ENCODE data around the gene PGAM2.
"Not testable (repeated sequence)": the region's sequence is repeated elsewhere in the genome, so short reads cannot be mapped to it uniquely, and the experiment has no call there.

The PGAM2 gene

DNA sequence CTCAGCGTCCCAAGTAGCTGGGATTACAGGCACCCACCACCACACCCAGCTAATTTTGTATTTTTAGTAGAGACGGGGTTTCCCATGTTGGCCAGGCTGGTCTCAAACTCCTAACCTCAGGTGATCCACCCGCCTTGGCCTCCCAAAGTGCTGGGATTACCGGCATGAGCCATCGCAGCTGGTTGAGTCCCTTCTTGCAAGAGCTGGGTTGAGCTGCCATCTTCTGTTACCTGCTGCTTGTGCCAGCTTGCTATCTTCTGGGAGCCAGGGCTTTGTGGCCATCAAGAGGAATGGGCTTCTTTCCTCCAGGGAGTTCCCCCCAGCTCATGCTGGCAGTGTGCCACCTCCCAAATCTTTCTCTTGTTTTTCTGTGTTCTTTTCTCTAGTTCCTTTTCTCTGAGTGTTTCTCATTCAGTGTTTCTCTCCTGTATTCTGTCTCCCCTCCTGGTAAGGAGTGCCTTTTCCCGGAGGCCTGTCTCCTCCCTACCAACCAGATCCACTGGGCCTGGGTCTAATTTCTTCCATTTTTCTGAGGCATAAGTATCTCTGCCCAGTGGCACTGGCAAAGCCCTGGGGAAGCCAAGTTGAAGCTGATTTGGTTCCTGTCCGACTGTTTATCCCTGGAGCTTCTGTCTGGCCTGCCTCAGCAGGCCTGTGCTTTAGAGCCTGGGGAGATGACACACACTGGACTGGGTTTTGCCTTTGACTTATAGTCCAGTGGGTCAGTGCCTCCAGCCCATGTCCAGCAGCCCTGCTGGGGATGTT is 17.2 kb downstream of the PGAM2 start:
- H3K36me3 ChIP-seq (ENCODE audit: insufficient read depth, low read depth, low read length) = peaks cover 41% of the 10 kb centered on the region
- no peak overlapping the region for H3K9ac ChIP-seq (ENCODE audit: low read depth, low read length)
- no peak overlapping the region for H3K4me3 ChIP-seq (ENCODE audit: low read length)
- no peaks in the 10 kb centered on the region for H3K4me1 ChIP-seq (ENCODE audit: insufficient read depth, low read length)
- no peaks in the 10 kb centered on the region for H3K9me3 ChIP-seq (ENCODE audit: insufficient read depth, low read depth, low read length)
- H3K27me3 ChIP-seq (ENCODE audit: insufficient read depth, low read length) = no peaks in the 10 kb centered on the region
- no peak overlapping the region for H3K27ac ChIP-seq (ENCODE audit: low read length)

DNA sequence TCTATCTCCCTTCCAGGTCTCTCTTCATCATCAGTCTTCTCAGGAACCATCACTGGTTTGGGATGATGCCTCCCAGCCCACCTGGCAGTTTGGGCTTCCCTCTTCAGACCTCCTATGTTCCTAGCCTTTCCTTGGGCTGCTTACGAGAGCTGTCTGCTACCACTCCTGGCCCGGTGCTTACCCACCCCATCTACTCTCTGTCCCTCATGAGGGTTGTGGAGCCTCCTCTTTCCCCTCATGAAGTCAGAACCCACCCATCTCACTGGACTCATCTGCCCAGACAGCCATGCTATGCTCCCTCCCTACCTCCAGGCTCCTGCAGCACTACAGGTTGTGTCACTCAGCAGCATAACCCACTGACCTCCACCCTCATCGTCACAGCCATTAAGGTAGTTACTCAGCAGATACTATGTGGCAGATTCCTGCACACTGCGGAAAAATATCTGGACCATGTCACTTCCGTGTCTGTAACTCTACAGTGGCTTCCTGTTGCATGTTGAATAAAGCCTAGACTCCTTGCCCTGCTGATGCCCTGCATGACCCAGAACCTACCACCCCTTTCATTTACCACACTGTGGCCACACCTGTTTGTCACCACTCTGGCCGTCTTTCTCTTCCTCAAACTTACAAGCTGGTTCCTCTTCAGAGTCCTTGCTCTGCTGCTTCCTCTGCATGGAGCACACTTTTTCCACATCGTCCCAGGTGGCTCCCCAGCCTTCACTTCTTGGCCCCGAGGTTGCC is 18.9 kb downstream of the PGAM2 start:
- Histone ChIP-seq H3K4me1 (ENCODE audit: insufficient read depth, low read length) (no peaks in the 10 kb centered on the region), H3K27me3 (ENCODE audit: insufficient read depth, low read length) (peaks cover 3% of the 10 kb centered on the region), H3K9ac (ENCODE audit: low read depth, low read length) (no peak overlapping the region), H3K27ac (ENCODE audit: low read length) (no peak overlapping the region), H3K36me3 (ENCODE audit: insufficient read depth, low read depth, low read length) (peaks cover 27% of the 10 kb centered on the region), H3K4me3 (ENCODE audit: low read length) (no peak overlapping the region), H3K9me3 (ENCODE audit: insufficient read depth, low read depth, low read length) (no peaks in the 10 kb centered on the region)

DNA sequence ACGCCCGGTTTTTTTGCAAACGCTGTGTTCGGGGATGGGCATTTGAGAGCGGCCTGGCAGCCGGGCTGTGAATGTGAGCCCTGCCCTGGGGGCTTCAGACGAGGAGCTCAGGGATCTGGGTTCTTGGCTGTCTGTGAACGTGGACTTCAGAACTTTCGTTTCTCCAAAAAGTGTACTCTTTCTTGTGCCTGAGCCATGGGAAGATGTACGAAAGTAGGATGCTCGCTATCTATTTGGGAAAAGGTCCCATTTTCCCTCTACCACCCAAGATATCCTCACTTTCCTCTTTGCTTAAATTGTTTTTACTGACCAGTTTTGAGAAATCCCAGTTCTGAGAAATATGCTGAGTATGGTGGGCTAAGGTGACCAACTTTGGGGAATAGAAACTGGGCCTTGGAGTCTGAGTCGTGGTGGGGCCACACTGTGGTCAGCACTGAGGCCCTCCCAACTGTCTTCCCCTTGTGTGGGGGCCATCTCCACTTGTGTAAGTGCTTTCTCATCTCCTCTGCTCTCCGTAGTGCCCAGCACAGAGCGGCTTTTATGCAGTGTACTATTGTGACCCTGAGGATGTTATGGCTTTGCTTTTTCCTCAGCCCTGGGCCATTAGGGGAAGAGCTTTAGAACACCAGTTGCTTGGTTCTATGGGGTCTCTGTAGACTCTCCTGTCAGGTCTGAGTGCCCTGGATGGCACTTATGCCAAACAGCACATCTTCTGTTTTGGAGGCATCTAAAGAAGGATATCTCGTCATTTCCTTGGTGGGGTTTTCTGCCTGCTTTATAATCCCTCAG is 19.9 kb downstream of the PGAM2 start:
- Histone ChIP-seq H3K4me1 (ENCODE audit: insufficient read depth, low read length) (no peaks in the 10 kb centered on the region), H3K27ac (ENCODE audit: low read length) (no peak overlapping the region)

DNA sequence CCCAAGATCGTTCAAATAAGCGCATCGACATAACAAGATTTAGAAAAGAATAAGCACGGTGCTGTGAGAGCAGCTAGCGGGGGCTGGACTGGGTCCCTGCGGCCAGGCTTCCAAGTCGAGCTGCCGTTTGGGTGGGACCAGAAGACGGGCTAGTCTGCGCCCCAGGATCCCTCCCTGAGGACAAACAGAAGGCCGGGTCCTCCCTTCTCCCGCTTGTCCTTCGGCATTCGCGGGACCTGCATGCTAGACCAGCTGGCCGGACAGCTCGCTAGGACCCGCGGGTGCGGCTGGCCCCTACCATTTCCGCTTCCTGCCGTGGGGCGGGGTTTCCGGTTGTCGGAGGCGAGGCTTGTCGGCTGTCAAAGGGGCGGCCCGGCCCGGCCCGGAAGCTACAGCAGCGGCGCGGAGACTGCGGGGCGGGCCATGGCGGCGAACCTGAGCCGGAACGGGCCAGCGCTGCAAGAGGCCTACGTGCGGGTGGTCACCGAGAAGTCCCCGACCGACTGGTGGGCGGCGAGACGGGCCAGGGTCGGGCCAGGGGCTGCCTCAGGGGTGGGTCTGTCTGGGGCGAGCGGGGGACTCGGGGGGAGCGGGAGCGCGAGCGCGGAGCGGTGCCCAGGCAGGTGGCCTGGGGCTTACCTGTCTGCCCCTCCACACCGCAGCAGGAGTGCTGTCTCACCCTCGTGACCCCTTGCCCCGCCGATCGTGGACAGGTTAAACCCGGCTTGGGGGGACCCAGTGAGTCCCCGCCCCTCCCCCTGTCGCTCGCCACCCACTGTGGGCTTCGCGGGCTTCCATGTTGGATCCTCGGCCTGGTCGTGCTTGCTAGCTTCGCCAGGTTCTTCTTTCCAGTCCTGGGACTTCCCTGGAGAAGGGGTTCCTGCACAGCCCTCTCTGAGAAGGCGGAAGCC is 20.8 kb downstream of the PGAM2 start, which contains the start of gene DBNL:
Gene DBNL (plus strand): TSS at position 388 of the 911 bp plus-strand sequence. CDS start 36 bp downstream, at position 424.
- no peaks in the 10 kb centered on the region for H3K9me3 ChIP-seq (ENCODE audit: insufficient read depth, low read depth, low read length)
- peak within 1 kb of the TSS; percentile 73 for H3K4me3 ChIP-seq (ENCODE audit: low read length)
- H3K9ac ChIP-seq (ENCODE audit: low read depth, low read length) = peak within 1 kb of the TSS; percentile 74; the same call in 1 of the 2 replicates
- peaks cover 7% of the 10 kb centered on the region; the same call in 1 of the 2 replicates for H3K36me3 ChIP-seq (ENCODE audit: insufficient read depth, low read depth, low read length)
- no peak within 1 kb of the TSS for H3K27ac ChIP-seq (ENCODE audit: low read length)
- peaks cover 10% of the 10 kb centered on the region for H3K27me3 ChIP-seq (ENCODE audit: insufficient read depth, low read length)
- H3K4me1 ChIP-seq (ENCODE audit: insufficient read depth, low read length) = no peaks in the 10 kb centered on the region

More for the DNA sequence above, 19.9 kb downstream of the PGAM2 start:
- Histone ChIP-seq H3K27me3 (ENCODE audit: insufficient read depth, low read length) (peaks cover 10% of the 10 kb centered on the region), H3K9me3 (ENCODE audit: insufficient read depth, low read depth, low read length) (no peaks in the 10 kb centered on the region), H3K4me3 (ENCODE audit: low read length) (peak overlapping the region; percentile 73), H3K36me3 (ENCODE audit: insufficient read depth, low read depth, low read length) (peaks cover 16% of the 10 kb centered on the region), H3K9ac (ENCODE audit: low read depth, low read length) (peak overlapping the region; percentile 74; the same call in 1 of the 2 replicates)

DNA sequence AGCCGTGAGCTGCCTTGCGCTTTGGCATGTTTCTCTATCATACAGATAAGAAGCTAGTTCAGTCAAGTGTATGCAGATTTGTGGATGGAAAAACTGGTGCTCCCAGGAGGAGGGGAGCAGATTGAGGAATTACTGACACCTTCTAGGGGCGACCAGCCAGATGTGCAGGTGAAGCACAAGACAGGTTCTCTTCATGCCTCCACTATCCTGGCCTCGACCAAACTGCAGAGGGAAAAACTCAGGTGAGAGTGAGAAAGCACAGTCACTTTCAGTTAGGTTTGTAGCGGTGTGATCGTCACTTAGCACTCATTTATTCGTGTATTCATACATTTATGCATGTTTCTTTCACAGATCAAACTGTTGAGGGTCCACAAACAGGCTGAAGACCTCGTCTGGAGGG is 21.5 kb downstream of the PGAM2 start:
- H3K4me1 ChIP-seq (ENCODE audit: insufficient read depth, low read length) = no peaks in the 10 kb centered on the region
- no peaks in the 10 kb centered on the region for H3K9me3 ChIP-seq (ENCODE audit: insufficient read depth, low read depth, low read length)
- peak overlapping the region; percentile 74; the same call in 1 of the 2 replicates for H3K9ac ChIP-seq (ENCODE audit: low read depth, low read length)
- peaks cover 10% of the 10 kb centered on the region for H3K27me3 ChIP-seq (ENCODE audit: insufficient read depth, low read length)
- H3K36me3 ChIP-seq (ENCODE audit: insufficient read depth, low read depth, low read length) = peaks cover 5% of the 10 kb centered on the region; the same call in 1 of the 2 replicates
- peak overlapping the region; percentile 73 for H3K4me3 ChIP-seq (ENCODE audit: low read length)
- H3K27ac ChIP-seq (ENCODE audit: low read length) = no peak overlapping the region

DNA sequence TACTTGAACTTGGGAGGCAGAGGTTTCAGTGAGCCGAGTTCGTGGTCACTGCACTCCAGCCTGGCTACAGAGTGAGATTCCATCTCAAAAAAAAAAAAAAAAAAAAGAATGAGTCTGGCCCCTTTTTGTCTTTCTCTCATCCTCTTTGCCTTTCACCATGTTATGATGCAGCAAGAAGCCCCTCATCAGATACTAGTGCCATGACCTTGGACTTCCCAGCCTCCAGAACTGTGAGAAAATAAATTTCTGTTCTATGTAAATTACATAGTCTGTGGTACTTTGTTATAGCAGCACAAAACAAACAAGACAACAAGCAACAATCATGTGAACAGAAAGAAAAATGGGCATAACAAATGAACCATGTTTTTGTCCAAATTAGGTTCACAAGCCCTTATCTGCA is 23.1 kb downstream of the PGAM2 start:
- H3K4me3 ChIP-seq (ENCODE audit: low read length) = no peak overlapping the region
- H3K36me3 ChIP-seq (ENCODE audit: insufficient read depth, low read depth, low read length) = peaks cover 5% of the 10 kb centered on the region; the same call in 1 of the 2 replicates
- no peaks in the 10 kb centered on the region for H3K4me1 ChIP-seq (ENCODE audit: insufficient read depth, low read length)
- H3K27me3 ChIP-seq (ENCODE audit: insufficient read depth, low read length) = peaks cover 10% of the 10 kb centered on the region
- H3K9me3 ChIP-seq (ENCODE audit: insufficient read depth, low read depth, low read length) = no peaks in the 10 kb centered on the region
- no peak overlapping the region for H3K9ac ChIP-seq (ENCODE audit: low read depth, low read length)
- H3K27ac ChIP-seq (ENCODE audit: low read length) = no peak overlapping the region

DNA sequence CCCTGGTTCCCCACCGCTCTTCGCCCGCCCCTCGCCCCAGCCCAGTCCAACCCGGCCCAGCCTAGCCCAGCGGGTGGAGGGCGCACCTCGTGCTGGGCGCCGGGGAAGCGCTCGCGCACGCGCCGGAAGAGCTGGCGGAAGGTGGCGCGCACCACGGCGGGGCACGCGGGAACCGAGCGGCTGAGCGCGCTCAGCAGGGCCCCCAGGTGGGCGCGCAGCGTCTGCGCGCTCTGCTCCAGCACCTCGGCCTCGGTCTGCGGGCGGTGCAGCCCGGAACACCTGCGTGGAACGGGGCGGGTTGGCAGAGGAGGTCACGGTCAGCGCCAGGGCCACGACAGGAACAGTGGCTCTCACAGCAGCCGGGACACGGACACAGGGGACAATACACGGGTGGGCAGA is 24.9 kb downstream of the PGAM2 start:
- peak overlapping the region; percentile 40; the same call in 1 of the 2 replicates for H3K4me3 ChIP-seq (ENCODE audit: low read length)
- H3K9me3 ChIP-seq (ENCODE audit: insufficient read depth, low read depth, low read length); H3K4me1 ChIP-seq (ENCODE audit: insufficient read depth, low read length); H3K27ac ChIP-seq (ENCODE audit: low read length); H3K36me3 ChIP-seq (ENCODE audit: insufficient read depth, low read depth, low read length); H3K9ac ChIP-seq (ENCODE audit: low read depth, low read length): not testable (repeated sequence)
- H3K27me3 ChIP-seq (ENCODE audit: insufficient read depth, low read length) = peaks cover 10% of the 10 kb centered on the region

DNA sequence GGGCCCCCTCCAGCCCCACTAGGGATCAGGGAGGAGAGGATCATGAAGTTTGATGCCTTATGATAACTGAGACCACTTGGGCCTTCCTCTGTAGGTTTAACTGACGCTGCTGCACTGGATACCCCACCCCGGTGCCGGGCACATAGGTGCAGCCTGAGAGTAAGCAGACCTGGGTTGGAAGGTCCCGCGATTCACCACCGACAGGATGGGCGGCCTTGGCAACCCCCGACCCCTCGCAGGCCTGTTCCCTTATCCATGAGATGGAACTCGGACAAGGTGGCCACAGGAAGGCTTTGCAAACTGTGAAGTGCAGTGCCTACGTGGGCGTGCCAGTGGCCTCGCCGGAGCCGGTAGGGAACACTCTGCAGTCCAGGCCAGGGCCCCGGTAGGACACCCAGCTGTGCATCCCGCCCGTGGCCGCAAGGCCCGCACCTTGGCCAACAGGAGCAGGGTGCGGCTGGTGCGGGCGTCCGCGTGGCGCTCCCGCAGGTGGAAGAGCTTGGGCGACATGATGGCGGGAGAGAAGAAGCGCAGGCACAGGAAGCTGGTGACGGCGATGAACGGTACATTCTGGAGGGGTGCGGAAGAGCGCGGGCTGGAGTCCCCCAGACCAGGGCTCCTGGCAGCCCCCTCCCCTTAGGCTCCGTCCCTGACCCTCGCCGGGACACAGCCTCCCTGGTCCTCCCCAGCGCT is 25.4 kb downstream of the PGAM2 start:
- H3K27me3 ChIP-seq (ENCODE audit: insufficient read depth, low read length) = peaks cover 10% of the 10 kb centered on the region
- not testable (repeated sequence) for H3K4me1 ChIP-seq (ENCODE audit: insufficient read depth, low read length); H3K9me3 ChIP-seq (ENCODE audit: insufficient read depth, low read depth, low read length); H3K27ac ChIP-seq (ENCODE audit: low read length); H3K36me3 ChIP-seq (ENCODE audit: insufficient read depth, low read depth, low read length); H3K9ac ChIP-seq (ENCODE audit: low read depth, low read length); H3K4me3 ChIP-seq (ENCODE audit: low read length)

DNA sequence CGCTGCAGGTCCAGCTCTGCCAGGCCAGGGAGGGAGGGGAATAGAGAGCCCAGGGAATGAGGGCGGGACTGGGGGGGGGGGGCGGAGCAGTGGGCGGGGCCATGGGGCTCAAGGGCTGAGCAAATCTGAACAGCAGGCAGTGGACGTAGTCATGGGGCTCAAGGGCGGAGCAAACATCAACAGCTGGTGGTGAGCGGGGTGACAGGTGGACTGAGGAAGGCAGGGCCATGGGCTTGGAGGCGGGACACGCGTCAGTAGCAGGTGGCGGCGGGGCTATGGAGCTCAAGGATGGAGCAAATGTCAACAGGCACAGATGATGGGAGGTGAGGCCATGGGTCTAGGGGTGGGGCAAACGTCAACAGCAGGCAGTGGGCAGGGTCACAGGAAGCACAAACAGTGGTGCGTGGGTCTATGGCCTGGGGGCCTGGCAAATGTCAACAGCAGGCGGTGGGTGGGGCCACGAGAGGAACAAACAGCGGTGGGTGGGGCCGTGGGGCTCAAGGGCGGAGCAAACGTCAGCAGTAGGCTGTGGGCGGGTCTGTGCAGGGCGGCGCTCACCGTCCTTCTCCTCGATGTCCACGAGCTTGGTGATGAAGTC is 26.3 kb downstream of the PGAM2 start:
- H3K27me3 ChIP-seq (ENCODE audit: insufficient read depth, low read length) = peaks cover 10% of the 10 kb centered on the region
- not testable (repeated sequence) for H3K27ac ChIP-seq (ENCODE audit: low read length); H3K4me1 ChIP-seq (ENCODE audit: insufficient read depth, low read length); H3K4me3 ChIP-seq (ENCODE audit: low read length); H3K36me3 ChIP-seq (ENCODE audit: insufficient read depth, low read depth, low read length); H3K9ac ChIP-seq (ENCODE audit: low read depth, low read length); H3K9me3 ChIP-seq (ENCODE audit: insufficient read depth, low read depth, low read length)

DNA sequence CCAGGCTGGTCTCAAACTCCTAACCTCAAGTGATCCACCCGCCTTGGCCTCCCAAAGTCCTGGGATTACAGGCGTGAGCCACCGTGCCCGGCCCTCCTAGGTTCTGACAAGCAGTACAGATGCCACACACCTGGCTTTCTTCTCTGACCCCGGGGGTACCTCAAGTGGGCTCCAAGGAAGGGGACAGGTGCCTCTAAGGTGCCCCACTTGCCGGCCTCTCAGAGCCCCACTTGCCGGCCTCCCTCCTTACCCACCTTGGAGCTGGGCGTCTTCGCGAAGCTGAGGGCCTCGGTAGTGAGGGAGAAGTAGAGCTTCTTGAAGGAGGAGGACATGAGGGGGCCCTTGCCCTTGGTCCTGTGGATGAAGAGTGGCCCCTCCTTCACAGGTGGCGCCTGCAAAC is 26.8 kb downstream of the PGAM2 start:
- H3K9ac ChIP-seq (ENCODE audit: low read depth, low read length); H3K27ac ChIP-seq (ENCODE audit: low read length); H3K4me3 ChIP-seq (ENCODE audit: low read length); H3K36me3 ChIP-seq (ENCODE audit: insufficient read depth, low read depth, low read length); H3K4me1 ChIP-seq (ENCODE audit: insufficient read depth, low read length); H3K9me3 ChIP-seq (ENCODE audit: insufficient read depth, low read depth, low read length): not testable (repeated sequence)
- H3K27me3 ChIP-seq (ENCODE audit: insufficient read depth, low read length) = peaks cover 10% of the 10 kb centered on the region
